MCF 10A (cell line): ENCODE measurements around the gene FAAP100. TPM values are rescaled to one million over a fixed set of nuclear protein-coding genes. Genes with fewer than 3 reads are reported as not detected.
"Not testable (repeated sequence)": the region's sequence is repeated elsewhere in the genome, so short reads cannot be mapped to it uniquely, and the experiment has no call there.

Experiments
- BruUV-seq: library from RNA; stranded (reverse); fragments of 400-500 nt; replicated peaks from 2 replicates; lab custom pipeline; 2021; lab: Mats Ljungman, UMichigan
- CTCF ChIA-PET: fragments of 300-600 bp; sonication (Branson Sonifier 250); formaldehyde crosslinking; extraction: SDS; loops from one replicate; lab custom pipeline; 2021; ENCODE audit warnings: antibody characterized with exemption, inconsistent platforms; lab: Yijun Ruan, JAX
- POLR2A ChIA-PET: fragments of 300-600, 350-650 bp; sonication (Branson Sonifier 250); formaldehyde crosslinking; extraction: SDS; loops from one replicate; lab custom pipeline; 2020; ENCODE audit warnings: antibody characterized with exemption, inconsistent platforms; lab: Yijun Ruan, JAX
- DNase-seq: peaks from one replicate; pipeline ENCODE4 v3.0.0-alpha.2; 2018; ENCODE audit not compliant: unreplicated experiment
- H3K27ac Mint-ChIP-seq: one replicate; pipeline ENCODE4 v1.8.0; 2022; ENCODE audit warnings: mild to moderate bottlenecking, low read depth, mixed read lengths; ENCODE audit not compliant: unreplicated experiment
- H3K27me3 Mint-ChIP-seq: one replicate; pipeline ENCODE4 v1.8.0; 2022; ENCODE audit warnings: mixed read lengths; ENCODE audit not compliant: insufficient read depth, unreplicated experiment
- H3K36me3 Mint-ChIP-seq: one replicate; pipeline ENCODE4 v1.8.0; 2022; ENCODE audit warnings: mild to moderate bottlenecking, moderate library complexity, mixed read lengths; ENCODE audit not compliant: insufficient read depth, unreplicated experiment
- H3K4me1 Mint-ChIP-seq: one replicate; pipeline ENCODE4 v1.8.0; 2022; ENCODE audit warnings: mixed read lengths; ENCODE audit not compliant: insufficient read depth, unreplicated experiment
- H3K4me3 Mint-ChIP-seq: one replicate; pipeline ENCODE4 v1.8.0; 2022; ENCODE audit warnings: mild to moderate bottlenecking, moderate library complexity, mixed read lengths; ENCODE audit not compliant: unreplicated experiment
- H3K9me3 Mint-ChIP-seq: one replicate; pipeline ENCODE4 v1.8.0; 2022; ENCODE audit warnings: mixed read lengths; ENCODE audit not compliant: unreplicated experiment
- CTCF ChIP-seq: fragments of 200-600 bp; IDR thresholded peaks from one replicate; pipeline ENCODE4 v1.8.0; 2022; ENCODE audit warnings: antibody characterized with exemption, mild to moderate bottlenecking; ENCODE audit not compliant: unreplicated experiment
- intact Hi-C: fragments of 100-400 bp; cut with micrococcal nuclease; formaldehyde crosslinking; loops from 2 replicates; pipeline ENCODE4 v1.14.1; 2022
- total RNA-seq: library from RNA; stranded (reverse); gene quantifications from 2 replicates; pipeline ENCODE4 v1.2.3, GENCODE V29; 2022

The FAAP100 gene
- total RNA-seq, 1 experiment from 2014 or later = 32.5 TPM

- ChIA-PET POLR2A (interaction anchor here (0.8 kb wide), 1 partner anchor 13 kb away, joined by 3 read pairs; no protein-coding TSS in a partner anchor), CTCF (interaction anchor here (0.6 kb wide), 1 partner anchor 280 kb away, joined by 3 read pairs; no protein-coding TSS in a partner anchor)
- H3K36me3 Mint-ChIP-seq = no peaks in the 10 kb centered on the region
- intact Hi-C loops = no loop called here
- H3K27me3 Mint-ChIP-seq = no peaks in the 10 kb centered on the region
- H3K4me3 Mint-ChIP-seq = no peak overlapping the region
- no peaks in the 10 kb centered on the region for H3K4me1 Mint-ChIP-seq
- TF ChIP-seq CTCF = no peak
- H3K9me3 Mint-ChIP-seq = no peaks in the 10 kb centered on the region
- no TSS peak for BruUV-seq
- H3K27ac Mint-ChIP-seq = no peak overlapping the region
- DNase-seq = no peak
Observed at GRCh38 chr17:81534157-81535006, 17.8 kb downstream of the FAAP100 start.

- no peak for TF ChIP-seq CTCF
- H3K9me3 Mint-ChIP-seq = no peaks in the 10 kb centered on the region
- H3K4me1 Mint-ChIP-seq = no peaks in the 10 kb centered on the region
- ChIA-PET POLR2A (interaction anchor here (0.8 kb wide), 1 partner anchor 14 kb away, joined by 3 read pairs; no protein-coding TSS in a partner anchor), CTCF (interaction anchor here (0.6 kb wide), 1 partner anchor 279 kb away, joined by 3 read pairs; no protein-coding TSS in a partner anchor)
- no TSS peak for BruUV-seq
- no peaks in the 10 kb centered on the region for H3K36me3 Mint-ChIP-seq
- H3K27ac Mint-ChIP-seq = no peak overlapping the region
- intact Hi-C loops = no loop called here
- DNase-seq = no peak
- no peaks in the 10 kb centered on the region for H3K27me3 Mint-ChIP-seq
- no peak overlapping the region for H3K4me3 Mint-ChIP-seq
Observed at GRCh38 chr17:81533339-81534141, 18.6 kb downstream of the FAAP100 start.

GRCh38 chr17:81532490-81533287 lies 19.5 kb downstream of the FAAP100 start:
- no TSS peak for BruUV-seq
- CTCF ChIA-PET = no interaction called here
- H3K27ac Mint-ChIP-seq = no peak overlapping the region
- POLR2A ChIA-PET = interaction anchor here (0.7 kb wide), 1 partner anchor 24 kb away, joined by 4 read pairs; no protein-coding TSS in a partner anchor
- TF ChIP-seq CTCF = no peak
- H3K4me3 Mint-ChIP-seq = no peak overlapping the region
- H3K4me1 Mint-ChIP-seq = no peaks in the 10 kb centered on the region
- no peaks in the 10 kb centered on the region for H3K9me3 Mint-ChIP-seq
- no peaks in the 10 kb centered on the region for H3K36me3 Mint-ChIP-seq
- intact Hi-C loops = no loop called here
- H3K27me3 Mint-ChIP-seq = no peaks in the 10 kb centered on the region
- DNase-seq = no peak

- CTCF ChIA-PET, H3K27ac Mint-ChIP-seq, H3K9me3 Mint-ChIP-seq, H3K36me3 Mint-ChIP-seq, H3K4me1 Mint-ChIP-seq, POLR2A ChIA-PET, H3K4me3 Mint-ChIP-seq, DNase-seq, intact Hi-C loops, BruUV-seq, H3K27me3 Mint-ChIP-seq: not testable (repeated sequence)
Observed at GRCh38 chr17:81531998-81532404, 20.2 kb downstream of the FAAP100 start.

GRCh38 chr17:81531013-81531412 lies 21.1 kb downstream of the FAAP100 start:
- H3K27me3 Mint-ChIP-seq, H3K9me3 Mint-ChIP-seq, CTCF ChIA-PET, POLR2A ChIA-PET, DNase-seq, H3K4me1 Mint-ChIP-seq, H3K4me3 Mint-ChIP-seq, H3K36me3 Mint-ChIP-seq, BruUV-seq, H3K27ac Mint-ChIP-seq, intact Hi-C loops: not testable (repeated sequence)
